ENCODE results near the gene CHD3.
"Not testable (repeated sequence)": the region's sequence is repeated elsewhere in the genome, so short reads cannot be mapped to it uniquely, and the experiment has no call there.

The CHD3 gene

GRCh38 chr17:7940034-7940433 is 51.4 kb downstream of the CHD3 start:
- DNase-seq, result no peak

- no peak for DNase-seq
These were observed 52.2 kb downstream of the CHD3 start for GRCh38 chr17:7940743-7941142.

GRCh38 chr17:7943291-7943690 is 54.7 kb downstream of the CHD3 start:
- no peak for DNase-seq

GRCh38 chr17:7944326-7944725 is 55.7 kb downstream of the CHD3 start:
- no peak for DNase-seq

GRCh38 chr17:7945651-7946050 is 57.1 kb downstream of the CHD3 start:
- no peak for DNase-seq

- DNase-seq, result no peak
These were observed 57.9 kb downstream of the CHD3 start for GRCh38 chr17:7946441-7946840.

GRCh38 chr17:7947651-7948050 is 59.1 kb downstream of the CHD3 start:
- DNase-seq, result no peak

GRCh38 chr17:7950578-7950977 is 62.0 kb downstream of the CHD3 start:
- DNase-seq, result no peak

- no peak for DNase-seq
These were observed 62.7 kb downstream of the CHD3 start for GRCh38 chr17:7951143-7951792.

- DNase-seq, result not testable (repeated sequence)
These were observed 64.7 kb downstream of the CHD3 start for GRCh38 chr17:7953266-7953665.

- DNase-seq, result no peak
These were observed 67.0 kb downstream of the CHD3 start for GRCh38 chr17:7955414-7956227.

GRCh38 chr17:7956228-7956965 is 67.8 kb downstream of the CHD3 start:
- DNase-seq, result no peak

- no peak for DNase-seq
These were observed 71.1 kb downstream of the CHD3 start for GRCh38 chr17:7959503-7960253.

- DNase-seq, result no peak
These were observed 72.8 kb downstream of the CHD3 start for GRCh38 chr17:7961421-7961820.

All from NCI-H446 treated with DMSO at 0.1 percent for 48 hours (cell line).